ENCODE data around the gene TMEM128.
"Not testable (repeated sequence)": the region's sequence is repeated elsewhere in the genome, so short reads cannot be mapped to it uniquely, and the experiment has no call there.

Gene TMEM128

DNA sequence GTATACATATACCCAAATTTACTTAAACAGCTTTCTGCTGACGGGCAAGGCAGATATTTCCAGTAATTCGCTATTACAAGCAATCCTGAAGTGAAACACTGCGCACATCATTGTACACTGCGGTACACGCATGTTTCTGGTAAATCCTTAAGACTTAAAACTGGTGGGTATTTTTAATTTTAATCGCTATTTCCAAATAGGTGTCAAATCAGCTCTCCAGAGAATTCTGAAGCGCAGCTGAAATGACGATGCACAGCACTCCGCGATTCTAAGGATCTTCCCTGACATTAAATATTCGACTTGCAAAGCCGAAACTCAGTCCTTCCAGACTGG, 361 bp downstream of the TMEM128 start:
- TF ChIP-seq CTCF (IDR thresholded peaks at IDR 0.05; ENCODE audit: low read depth, low read length, missing control alignments), result no peak
- peak overlapping the region; percentile 97 for H3K4me3 ChIP-seq (replicated peaks; ENCODE audit: low read depth, low read length)
- DNase-seq (ENCODE audit: extremely low read depth, low read depth), result no peak

DNA sequence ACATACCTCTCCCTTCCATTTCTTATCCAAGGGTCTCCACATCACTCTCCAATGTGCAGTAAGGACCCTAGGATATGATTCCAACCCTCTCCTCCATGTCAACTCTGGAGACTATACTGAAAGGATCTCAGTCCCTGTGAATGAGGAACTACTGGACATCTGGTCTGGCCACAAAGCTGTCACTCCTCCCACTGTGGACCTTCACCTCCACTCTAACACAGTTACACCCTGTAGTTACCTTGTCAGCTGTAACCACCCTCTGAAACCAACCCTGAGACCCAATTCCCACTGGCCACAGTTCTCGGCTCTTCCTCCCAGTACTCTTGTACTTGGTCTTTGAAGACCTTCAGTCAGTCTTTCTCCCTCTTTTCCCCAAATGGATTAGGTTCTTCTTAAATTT, 2.9 kb downstream of the TMEM128 start:
- no peak for DNase-seq (ENCODE audit: extremely low read depth, low read depth)
- no peak for TF ChIP-seq CTCF (IDR thresholded peaks at IDR 0.05; ENCODE audit: low read depth, low read length, missing control alignments)
- no peak overlapping the region for H3K4me3 ChIP-seq (replicated peaks; ENCODE audit: low read depth, low read length)

GRCh38 chr4:4239551-4239950, 8.5 kb downstream of the TMEM128 start:
- not testable (repeated sequence) for H3K4me3 ChIP-seq (replicated peaks; ENCODE audit: low read depth, low read length); DNase-seq (ENCODE audit: extremely low read depth, low read depth)

DNA sequence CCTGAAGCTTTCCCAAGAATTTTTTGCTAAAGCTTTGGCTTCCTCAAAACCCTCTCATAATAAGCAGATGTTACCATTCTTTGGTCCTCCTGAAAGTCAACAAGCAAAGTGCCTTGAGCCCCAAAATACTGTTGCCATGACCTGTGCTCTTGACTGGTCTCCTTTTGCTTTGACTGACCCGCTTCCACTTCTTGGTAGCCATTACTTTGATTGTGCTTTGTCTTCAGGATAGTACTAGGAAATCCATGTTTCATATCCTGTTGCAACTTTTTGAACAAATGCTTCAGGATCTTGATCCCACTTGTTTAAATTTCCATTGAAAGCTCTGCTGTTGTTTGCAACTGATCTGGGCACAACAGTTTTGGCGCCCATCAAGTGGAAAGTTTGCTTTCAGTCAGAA, 14.4 kb downstream of the TMEM128 start:
- no peak overlapping the region for H3K4me3 ChIP-seq (replicated peaks; ENCODE audit: low read depth, low read length)
- no peak for DNase-seq (ENCODE audit: extremely low read depth, low read depth)
- TF ChIP-seq CTCF (IDR thresholded peaks at IDR 0.05; ENCODE audit: low read depth, low read length, missing control alignments), result no peak

DNA sequence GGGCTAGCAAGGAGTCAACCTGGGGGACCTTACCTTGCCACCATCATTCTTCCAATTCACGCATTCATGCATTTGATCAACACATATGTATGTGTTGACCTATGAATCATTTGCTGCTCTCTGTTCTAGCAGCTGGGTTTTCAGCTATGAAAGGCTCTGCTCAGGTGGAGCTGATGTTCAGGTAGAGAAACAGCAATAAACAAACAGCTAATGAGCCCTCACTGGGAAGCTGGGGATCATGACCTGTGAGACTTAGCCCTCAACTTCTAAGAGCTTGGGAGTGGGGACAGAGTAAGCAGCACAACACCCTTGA, 19.7 kb downstream of the TMEM128 start:
- no peak for TF ChIP-seq CTCF (IDR thresholded peaks at IDR 0.05; ENCODE audit: low read depth, low read length, missing control alignments)
- H3K4me3 ChIP-seq (replicated peaks; ENCODE audit: low read depth, low read length), result no peak overlapping the region

DNA sequence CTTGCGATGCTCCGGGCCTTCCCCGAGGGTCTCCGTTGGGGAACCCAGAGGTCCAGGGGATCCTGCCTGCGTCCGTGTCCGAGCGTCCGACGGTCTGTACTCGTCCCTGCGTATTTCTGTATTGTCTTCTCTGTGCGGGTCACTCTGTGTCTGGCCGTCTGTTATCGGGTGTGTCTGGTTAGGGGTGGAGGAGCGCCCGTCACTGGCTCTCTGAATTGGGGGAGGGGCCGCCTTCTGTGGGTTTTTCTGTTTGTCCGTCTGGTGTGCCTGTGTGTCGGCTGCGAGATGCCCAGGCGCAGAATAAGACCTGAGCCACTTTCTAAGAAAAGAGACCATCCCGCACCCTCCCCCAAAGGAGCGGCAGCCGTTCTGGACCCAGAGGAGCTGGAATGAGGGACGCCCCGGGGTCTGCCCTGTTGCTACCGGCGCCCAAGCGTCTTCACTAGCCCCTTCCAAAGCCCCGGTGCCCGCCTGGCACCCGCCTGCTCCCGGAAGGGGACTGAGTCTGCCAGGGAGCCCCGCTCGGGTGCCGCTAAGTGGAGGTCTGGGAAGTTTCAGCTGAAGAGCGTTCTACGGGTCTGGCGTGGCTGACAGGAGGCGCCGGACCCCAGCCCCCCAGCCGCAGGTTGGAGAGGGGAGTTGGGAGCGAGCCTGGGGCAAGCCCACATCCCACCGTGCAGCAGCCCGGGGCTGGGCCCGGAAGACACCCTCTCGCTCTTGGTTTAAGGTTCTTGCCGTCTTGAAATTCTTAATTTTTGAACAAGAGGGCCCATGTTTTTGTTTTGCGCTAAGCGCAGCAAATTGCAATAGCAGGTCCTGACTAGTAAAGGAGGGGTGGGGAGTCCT, 20.3 kb downstream of the TMEM128 start:
- no peak overlapping the region for H3K4me3 ChIP-seq (replicated peaks; ENCODE audit: low read depth, low read length)
- DNase-seq (ENCODE audit: extremely low read depth, low read depth), result no peak
- TF ChIP-seq CTCF (IDR thresholded peaks at IDR 0.05; ENCODE audit: low read depth, low read length, missing control alignments), result no peak

More for the DNA sequence above, 19.7 kb downstream of the TMEM128 start:
- DNase-seq (ENCODE audit: extremely low read depth, low read depth), result no peak

GRCh38 chr4:4226606-4227438, 21.2 kb downstream of the TMEM128 start, which contains the start of gene OTOP1:
Gene OTOP1 (minus strand): TSS chr4:4226929. CDS start chr4:4226864, 65 bp downstream.
- no peak for DNase-seq (ENCODE audit: extremely low read depth, low read depth)
- no peak within 1 kb of the TSS for H3K4me3 ChIP-seq (replicated peaks; ENCODE audit: low read depth, low read length)
- no peak for TF ChIP-seq CTCF (IDR thresholded peaks at IDR 0.05; ENCODE audit: low read depth, low read length, missing control alignments)
